ENCODE measurements around the gene ANGPT4. TPM values are rescaled to one million over a fixed set of nuclear protein-coding genes. Genes with fewer than 3 reads are reported as not detected.

The ANGPT4 gene
- total RNA-seq, 1 experiment from 2014 or later: not detected

- no peak for ATAC-seq
- no TSS peak for BruUV-seq (replicated peaks)
- DNase-seq (ENCODE audit: low read depth, low spot score): no peak
- no peaks in the 10 kb centered on the region for H3K9me3 ChIP-seq (ENCODE audit: control insufficient read depth, insufficient read depth, low read depth, low read length)
- no peak for TF ChIP-seq CTCF (IDR thresholded peaks at IDR 0.05)
- no peak for TF ChIP-seq TCF7L2 (IDR thresholded peaks at IDR 0.05; ENCODE audit: low read depth, low read length)
- TF ChIP-seq SIN3A (IDR thresholded peaks at IDR 0.05; ENCODE audit: borderline replicate concordance, insufficient read depth, low read depth, low read length): no peak
- TF ChIP-seq POLR2AphosphoS5 (IDR thresholded peaks at IDR 0.05; ENCODE audit: low read depth, low read length): no peak
- no peak for TF ChIP-seq REST (IDR thresholded peaks at IDR 0.05; ENCODE audit: insufficient read depth in 1 of 2, low read depth in 2 of 2, low read length in 1 of 2)
- in situ Hi-C loops (cut with HindIII; ENCODE audit: low pct_unique_long_range_greater_than_20kb, low sequenced_read_pairs): no loop called here
- ChIA-PET CTCF (no interaction called here), POLR2A (no interaction called here)
- intact Hi-C loops (cut with micrococcal nuclease; ENCODE audit: unreplicated experiment): no loop called here
- H3K4me3 ChIP-seq (ENCODE audit: low read depth in 2 of 2, low read length in 2 of 2): no peak overlapping the region
- H3K27me3 ChIP-seq (ENCODE audit: control insufficient read depth, insufficient read depth, low read length): peaks cover 12% of the 10 kb centered on the region
- H3K27ac ChIP-seq (ENCODE audit: low read length): no peak overlapping the region
- H3K4me1 ChIP-seq (ENCODE audit: control insufficient read depth, insufficient read depth, low read length): no peaks in the 10 kb centered on the region
- no peaks in the 10 kb centered on the region for H3K36me3 ChIP-seq (ENCODE audit: control insufficient read depth, insufficient read depth, low read length)
These were observed 29.7 kb upstream of the ANGPT4 start for GRCh38 chr20:945841-946240.

- H3K4me1 ChIP-seq (ENCODE audit: control insufficient read depth, insufficient read depth, low read length): no peaks in the 10 kb centered on the region
- ATAC-seq (no peak), DNase-seq (ENCODE audit: low read depth, low spot score) (no peak)
- POLR2A ChIA-PET: no interaction called here
- peaks cover 12% of the 10 kb centered on the region for H3K27me3 ChIP-seq (ENCODE audit: control insufficient read depth, insufficient read depth, low read length)
- H3K36me3 ChIP-seq (ENCODE audit: control insufficient read depth, insufficient read depth, low read length): no peaks in the 10 kb centered on the region
- CTCF ChIA-PET: no interaction called here
- TF ChIP-seq SIN3A (IDR thresholded peaks at IDR 0.05; ENCODE audit: borderline replicate concordance, insufficient read depth, low read depth, low read length) (no peak), REST (IDR thresholded peaks at IDR 0.05; ENCODE audit: insufficient read depth in 1 of 2, low read depth in 2 of 2, low read length in 1 of 2) (no peak), CTCF (IDR thresholded peaks at IDR 0.05) (no peak), TCF7L2 (IDR thresholded peaks at IDR 0.05; ENCODE audit: low read depth, low read length) (no peak), POLR2AphosphoS5 (IDR thresholded peaks at IDR 0.05; ENCODE audit: low read depth, low read length) (no peak)
- H3K4me3 ChIP-seq (ENCODE audit: low read depth in 2 of 2, low read length in 2 of 2): no peak overlapping the region
- H3K27ac ChIP-seq (ENCODE audit: low read length): no peak overlapping the region
- BruUV-seq (replicated peaks): no TSS peak
- no peaks in the 10 kb centered on the region for H3K9me3 ChIP-seq (ENCODE audit: control insufficient read depth, insufficient read depth, low read depth, low read length)
- in situ Hi-C loops (cut with HindIII; ENCODE audit: low pct_unique_long_range_greater_than_20kb, low sequenced_read_pairs) (no loop called here), intact Hi-C loops (cut with micrococcal nuclease; ENCODE audit: unreplicated experiment) (no loop called here)
These were observed 28.8 kb upstream of the ANGPT4 start for GRCh38 chr20:944774-945410.
